Fibroblast of skin of back (primary cell): ENCODE results near the gene POU2F1. TPM values are rescaled to one million over a fixed set of nuclear protein-coding genes. Genes with fewer than 3 reads are reported as not detected.

ENCODE experiments used
- DNase-seq: peaks from one replicate; pipeline ENCODE4 v3.0.0-alpha.2; 2013
- polyA plus RNA-seq, 2 experiments: library from polyadenylated mRNA; unstranded; fragments of 120-200 nt; gene quantifications; one replicate each; pipeline ENCODE4 v1.2.1, GENCODE V29; 2013; ENCODE audit not compliant: insufficient read length in 2 of 2

The POU2F1 gene
- polyA plus RNA-seq (2013, experiment 1 of 2; ENCODE audit: insufficient read length) = 2.7 TPM
- 3.3 TPM for polyA plus RNA-seq (2013, experiment 2 of 2; ENCODE audit: insufficient read length)

GRCh38 chr1:167220537-167221125, at the start of gene POU2F1:
Gene POU2F1, plus strand, starts transcription at chr1:167220886. Its CDS starts 12 bp downstream, at chr1:167220898.
- DNase-seq = peak; percentile 96

- no peak for DNase-seq
Measured at GRCh38 chr1:167171286-167171929, 49.3 kb upstream of the POU2F1 start.

DNA sequence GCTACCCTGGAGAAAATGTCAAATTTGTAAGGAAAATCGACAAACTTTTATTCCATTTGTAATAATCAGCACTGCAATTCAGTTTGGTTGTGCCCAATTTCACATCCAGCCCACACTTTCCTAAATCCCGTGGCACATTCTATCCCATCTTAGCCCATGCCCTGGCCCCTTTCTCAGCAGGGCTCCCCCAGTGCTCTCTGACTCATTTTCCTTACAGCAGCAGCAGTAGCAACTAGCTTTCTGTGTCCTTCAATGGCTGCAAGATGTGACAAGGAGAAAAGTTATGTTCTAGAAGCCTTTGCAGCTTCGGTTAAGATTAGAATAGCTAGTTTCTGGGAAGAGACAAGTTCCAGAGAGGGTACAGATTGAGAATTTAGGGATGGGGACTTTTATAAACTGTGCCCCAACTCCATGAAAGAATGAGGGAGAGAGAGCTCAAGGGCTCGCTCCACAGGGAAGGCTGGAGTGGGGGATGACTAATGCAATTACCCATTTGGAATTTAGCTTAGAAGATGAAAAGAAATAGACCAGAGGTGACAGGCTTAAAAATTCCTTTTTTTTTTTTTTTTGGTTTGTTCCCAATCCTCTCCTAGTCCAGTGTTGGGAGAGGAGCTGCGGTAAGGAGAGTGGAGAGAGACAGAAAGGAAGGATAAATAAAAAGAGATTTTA, 47.0 kb upstream of the POU2F1 start:
- peak; percentile 62 for DNase-seq

GRCh38 chr1:167175901-167176300, 44.8 kb upstream of the POU2F1 start:
- DNase-seq = peak; percentile 19

DNA sequence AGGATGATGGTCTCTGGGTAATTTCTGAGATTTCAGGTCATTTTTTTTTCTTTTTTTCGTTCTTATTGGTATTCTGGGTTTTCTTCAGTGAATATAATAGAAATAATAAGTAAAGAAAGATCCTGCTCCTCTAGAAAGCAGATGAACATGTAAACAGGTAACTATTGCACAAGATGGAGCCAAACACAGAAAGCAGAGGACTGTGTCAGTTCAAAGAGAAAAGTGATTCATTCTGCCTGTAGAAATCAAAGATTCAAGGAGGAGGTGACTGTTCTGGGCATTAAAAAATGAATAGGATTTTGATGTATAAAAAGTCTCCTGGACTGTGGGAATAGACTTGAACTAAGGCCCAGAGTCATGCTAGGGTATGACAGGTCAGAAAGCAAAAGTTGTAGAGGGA, 41.9 kb upstream of the POU2F1 start:
- DNase-seq = no peak

DNA sequence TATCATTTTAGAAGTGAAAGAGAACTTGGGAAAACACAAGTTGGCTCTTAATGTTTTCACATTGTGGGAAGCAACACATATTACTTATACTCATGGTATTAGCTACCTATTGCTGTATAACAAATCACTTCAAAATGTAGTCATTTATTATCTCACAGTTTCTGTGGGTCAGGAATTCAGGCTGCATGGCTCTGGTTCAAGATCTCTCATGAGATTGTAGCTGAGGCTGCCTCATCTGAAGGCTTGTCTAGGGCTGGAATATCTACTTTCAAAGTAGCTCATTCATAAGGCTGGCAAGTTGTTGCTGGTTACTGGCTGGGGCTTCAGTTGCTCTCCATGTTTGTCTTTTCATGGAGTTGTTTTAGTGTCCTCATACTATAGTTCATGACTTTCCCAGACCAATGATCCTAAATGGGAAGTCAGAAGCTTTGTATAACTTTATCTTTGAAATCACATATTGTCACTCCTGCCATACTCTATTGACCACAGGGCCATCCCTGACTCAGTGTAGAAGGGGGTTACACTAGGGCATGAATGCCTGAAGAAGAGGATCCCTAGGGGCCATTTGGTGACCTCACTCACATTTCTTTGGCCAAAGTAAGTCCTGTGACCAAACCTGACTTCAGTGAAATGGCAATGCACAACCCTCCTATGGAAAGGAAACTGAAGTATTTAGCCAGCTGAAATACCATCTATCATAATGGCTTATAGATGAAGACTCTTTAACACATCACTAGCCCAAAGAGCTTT, 37.9 kb upstream of the POU2F1 start:
- no peak for DNase-seq

DNA sequence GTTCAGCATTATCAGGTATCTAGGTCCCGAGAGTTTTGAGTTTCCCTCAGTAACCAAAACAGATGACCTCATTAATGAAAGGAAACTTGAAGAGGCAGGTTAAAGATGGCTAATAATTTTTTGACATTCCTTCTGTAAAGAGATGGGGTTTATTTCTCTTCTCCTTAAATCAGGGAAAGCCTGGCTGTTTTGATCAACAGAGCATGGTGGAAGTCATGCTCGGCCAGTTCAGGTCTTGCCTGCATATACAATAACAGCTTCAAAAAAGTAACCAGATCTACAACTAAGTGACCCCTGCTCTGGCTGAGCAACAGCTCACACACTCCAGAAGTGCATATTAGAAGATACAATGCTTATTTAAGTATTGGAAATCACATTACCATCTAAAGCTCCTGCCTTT, 36.6 kb upstream of the POU2F1 start:
- DNase-seq = no peak

GRCh38 chr1:167185062-167185461, 35.6 kb upstream of the POU2F1 start:
- no peak for DNase-seq

- no peak for DNase-seq
Measured at GRCh38 chr1:167185974-167186657, 34.6 kb upstream of the POU2F1 start.

DNA sequence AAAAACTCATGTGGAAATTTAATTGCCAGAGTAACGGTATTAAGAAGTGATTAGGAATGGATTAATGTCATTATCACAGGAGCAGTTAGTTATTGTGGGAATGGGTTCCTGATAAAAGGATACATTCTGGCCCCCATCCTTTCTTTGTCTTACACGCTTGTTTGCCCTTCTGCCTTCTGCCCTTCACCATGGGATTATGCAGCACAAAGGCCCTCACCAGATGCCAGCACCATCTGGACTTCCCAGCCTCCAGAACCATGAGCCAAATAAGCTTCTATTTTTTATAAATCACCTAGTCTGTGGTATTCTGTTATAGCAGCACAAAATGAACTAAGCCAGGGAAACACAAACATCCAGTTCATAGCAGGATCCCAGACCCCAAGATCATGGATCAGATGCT, 33.9 kb upstream of the POU2F1 start:
- DNase-seq = no peak

GRCh38 chr1:167190747-167191237, 29.9 kb upstream of the POU2F1 start:
- no peak for DNase-seq

- DNase-seq = no peak
Measured at GRCh38 chr1:167191958-167192357, 28.7 kb upstream of the POU2F1 start.

DNA sequence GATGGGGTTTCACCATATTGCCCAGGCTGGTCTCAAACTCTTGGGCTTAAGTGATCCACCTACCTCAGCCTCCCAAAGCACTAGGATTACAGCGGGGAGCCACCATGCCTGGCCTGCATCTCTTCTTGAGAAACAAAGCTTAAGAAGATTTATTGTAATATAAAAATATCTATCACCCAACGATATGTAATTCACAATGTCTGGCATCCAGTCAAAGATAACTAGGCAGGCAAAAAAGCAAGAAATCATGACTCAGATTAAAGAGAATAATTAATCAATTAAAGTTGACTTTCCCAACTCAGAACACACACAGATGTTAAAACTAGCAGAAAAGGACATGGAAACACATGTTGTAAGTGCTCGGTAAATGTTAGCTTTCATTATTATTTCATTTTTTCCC, 26.5 kb upstream of the POU2F1 start:
- no peak for DNase-seq

DNA sequence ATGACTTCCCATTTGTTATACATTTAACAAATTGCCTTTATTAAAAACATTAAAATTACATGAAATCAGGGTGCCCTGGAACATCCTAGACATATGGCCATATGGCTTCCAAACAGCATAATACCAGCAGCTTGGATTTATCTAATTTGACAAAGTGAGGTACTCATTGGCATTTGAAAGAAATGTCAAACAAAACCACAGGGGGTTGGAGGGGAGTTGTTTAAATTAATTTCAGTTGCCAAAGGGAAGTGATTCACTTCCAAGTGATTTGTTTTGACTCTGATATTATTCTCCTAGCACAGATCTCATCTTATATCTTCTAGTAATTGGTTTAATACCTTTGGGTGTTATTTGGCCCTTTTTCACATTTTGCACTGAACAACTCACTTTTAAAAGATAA, 24.5 kb upstream of the POU2F1 start:
- DNase-seq = peak; percentile 47

DNA sequence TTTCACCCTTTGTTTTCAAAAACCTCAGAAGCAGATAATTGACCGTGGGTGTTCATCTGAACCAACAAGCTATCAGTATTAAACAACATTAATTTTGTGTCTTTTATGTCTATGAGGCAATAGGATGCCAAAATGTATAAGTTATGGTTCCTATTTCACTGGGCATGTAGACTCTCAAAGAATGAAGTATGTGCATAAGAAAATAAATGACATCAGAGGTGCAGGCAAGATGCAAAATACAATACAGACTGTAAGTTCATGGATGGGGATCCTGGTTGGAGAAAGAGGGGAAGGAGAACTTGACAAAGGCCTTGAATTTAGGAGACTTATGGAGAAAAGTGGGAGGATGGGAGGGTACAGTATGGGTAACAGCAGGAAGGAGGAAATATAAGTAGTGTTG, 23.4 kb upstream of the POU2F1 start:
- DNase-seq = peak; percentile 29

DNA sequence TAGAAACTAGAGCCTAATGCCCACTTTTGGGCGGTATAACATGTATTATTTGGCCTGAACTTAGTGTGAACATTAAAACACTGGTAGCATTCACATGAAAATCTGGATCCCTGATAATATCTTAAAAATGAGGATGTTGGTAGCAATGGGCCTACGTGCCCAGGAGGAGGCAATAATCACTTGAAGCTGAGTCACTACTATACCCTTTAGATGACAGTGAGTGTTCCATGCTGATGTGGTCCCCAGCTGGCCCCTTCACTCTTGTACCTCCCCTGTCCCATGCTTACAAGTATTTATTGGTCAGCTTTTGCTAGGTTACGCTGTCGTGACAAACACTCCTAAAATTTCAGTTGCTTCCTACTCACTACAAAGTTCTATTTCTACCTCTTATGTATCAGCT, 23.0 kb upstream of the POU2F1 start:
- DNase-seq = no peak

DNA sequence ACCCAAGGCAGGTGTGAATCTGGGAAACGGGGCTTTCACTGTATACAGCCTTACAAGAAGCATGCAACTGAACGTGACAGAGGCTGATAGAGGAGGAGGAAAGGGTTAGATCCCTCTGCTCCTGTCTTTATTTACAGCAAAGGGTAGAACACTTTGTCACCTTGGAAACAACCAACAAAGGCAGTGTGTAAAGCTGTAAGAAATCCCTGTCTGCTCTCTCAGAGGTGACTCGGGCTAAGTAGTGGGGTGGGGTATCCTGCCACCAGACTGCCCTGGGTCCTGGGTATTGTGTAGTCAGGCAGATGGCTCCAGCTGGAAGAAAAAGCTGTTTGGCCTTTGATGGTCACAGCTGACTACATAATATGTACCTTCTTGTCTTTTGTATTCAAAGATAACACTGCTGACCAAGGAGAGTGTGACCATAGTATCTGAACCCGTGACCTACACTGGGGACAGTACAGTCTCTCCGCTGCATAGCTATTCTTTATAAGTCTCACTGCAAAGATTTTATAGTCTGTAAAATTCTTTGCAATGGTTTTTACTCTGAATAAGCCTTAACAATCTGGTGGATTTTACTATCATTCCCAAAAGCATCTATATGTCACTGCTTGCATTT, 22.1 kb upstream of the POU2F1 start:
- no peak for DNase-seq

GRCh38 chr1:167199656-167200055, 21.0 kb upstream of the POU2F1 start:
- no peak for DNase-seq

DNA sequence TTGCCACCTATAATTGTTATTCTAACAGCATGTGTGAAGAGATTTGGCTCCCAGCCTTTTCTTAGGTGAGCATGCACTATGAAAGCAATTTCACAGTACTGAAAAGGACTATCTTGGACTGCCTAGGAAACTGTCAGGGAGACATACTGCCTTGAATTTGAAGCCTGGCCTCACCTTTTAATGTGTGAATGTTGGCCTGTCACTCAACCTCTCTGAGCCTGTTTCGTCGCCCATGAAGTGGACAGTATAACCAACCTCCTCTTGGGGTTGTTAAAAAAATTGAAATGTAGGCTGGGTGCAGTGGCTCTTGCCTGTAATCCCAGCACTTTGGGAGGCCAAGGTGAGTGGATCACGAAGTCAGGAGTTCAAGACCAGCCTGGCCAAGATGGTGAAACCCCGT, 20.4 kb upstream of the POU2F1 start:
- no peak for DNase-seq

DNA sequence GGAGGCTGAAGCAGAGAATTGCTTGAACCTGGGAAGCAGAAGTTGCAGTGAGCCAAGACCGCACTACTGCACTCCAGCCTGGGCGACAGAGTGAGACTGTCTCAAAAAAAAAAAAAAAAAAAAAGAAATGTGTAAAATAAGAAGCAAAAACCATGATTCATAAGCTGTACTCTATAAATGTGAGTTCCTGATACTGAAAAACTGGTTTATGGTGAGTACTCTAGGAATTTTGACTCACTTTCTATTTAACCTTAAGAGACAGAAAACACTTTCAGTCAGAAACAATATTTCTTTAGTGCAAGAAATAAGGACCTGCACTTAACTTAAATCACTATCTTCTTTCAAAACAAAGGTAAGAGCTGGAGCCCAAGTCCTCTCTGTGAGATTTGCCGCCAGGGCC, 19.9 kb upstream of the POU2F1 start:
- DNase-seq = no peak

GRCh38 chr1:167202049-167202448, 18.6 kb upstream of the POU2F1 start:
- no peak for DNase-seq
